NCI-H524 treated with DMSO at 0.1 percent for 48 hours (cell line): ENCODE data around the gene THRAP3.
"Not testable (repeated sequence)": the region's sequence is repeated elsewhere in the genome, so short reads cannot be mapped to it uniquely, and the experiment has no call there.

ENCODE experiments used
- DNase-seq: peaks from one replicate; lab custom pipeline; 2025; lab: John Stamatoyannopoulos, UW

THRAP3 gene, protein sequence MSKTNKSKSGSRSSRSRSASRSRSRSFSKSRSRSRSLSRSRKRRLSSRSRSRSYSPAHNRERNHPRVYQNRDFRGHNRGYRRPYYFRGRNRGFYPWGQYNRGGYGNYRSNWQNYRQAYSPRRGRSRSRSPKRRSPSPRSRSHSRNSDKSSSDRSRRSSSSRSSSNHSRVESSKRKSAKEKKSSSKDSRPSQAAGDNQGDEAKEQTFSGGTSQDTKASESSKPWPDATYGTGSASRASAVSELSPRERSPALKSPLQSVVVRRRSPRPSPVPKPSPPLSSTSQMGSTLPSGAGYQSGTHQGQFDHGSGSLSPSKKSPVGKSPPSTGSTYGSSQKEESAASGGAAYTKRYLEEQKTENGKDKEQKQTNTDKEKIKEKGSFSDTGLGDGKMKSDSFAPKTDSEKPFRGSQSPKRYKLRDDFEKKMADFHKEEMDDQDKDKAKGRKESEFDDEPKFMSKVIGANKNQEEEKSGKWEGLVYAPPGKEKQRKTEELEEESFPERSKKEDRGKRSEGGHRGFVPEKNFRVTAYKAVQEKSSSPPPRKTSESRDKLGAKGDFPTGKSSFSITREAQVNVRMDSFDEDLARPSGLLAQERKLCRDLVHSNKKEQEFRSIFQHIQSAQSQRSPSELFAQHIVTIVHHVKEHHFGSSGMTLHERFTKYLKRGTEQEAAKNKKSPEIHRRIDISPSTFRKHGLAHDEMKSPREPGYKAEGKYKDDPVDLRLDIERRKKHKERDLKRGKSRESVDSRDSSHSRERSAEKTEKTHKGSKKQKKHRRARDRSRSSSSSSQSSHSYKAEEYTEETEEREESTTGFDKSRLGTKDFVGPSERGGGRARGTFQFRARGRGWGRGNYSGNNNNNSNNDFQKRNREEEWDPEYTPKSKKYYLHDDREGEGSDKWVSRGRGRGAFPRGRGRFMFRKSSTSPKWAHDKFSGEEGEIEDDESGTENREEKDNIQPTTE

DNA sequence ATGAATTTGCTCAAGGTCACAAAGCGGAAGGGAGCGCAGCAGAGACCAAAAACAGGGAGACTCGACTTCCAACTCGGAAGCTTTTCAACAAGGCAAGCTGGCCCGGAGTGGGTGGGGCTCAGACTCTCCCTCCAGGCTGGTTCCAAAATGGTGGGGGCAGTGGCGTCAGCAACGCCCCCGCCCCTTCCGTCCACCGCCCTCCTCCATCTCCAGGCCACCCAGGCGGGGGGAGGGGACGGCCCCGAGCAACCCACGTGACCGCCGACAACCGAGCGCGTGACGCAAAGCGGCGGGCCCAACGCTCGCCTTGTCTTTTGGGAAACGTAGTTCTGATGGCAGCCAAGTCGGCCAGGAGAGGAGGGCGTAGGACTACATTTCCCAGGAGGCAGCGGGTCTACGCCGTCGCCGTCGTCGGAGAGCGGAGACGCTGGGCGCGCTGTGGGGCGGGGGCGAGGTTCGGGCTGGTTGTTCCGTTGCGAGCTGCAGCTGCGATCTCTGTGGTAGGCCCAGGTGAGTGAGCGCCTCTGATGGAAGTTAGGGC lies at the start of gene THRAP3:
TSS of gene THRAP3 (plus strand) at position 448 of the 541 bp plus-strand sequence. CDS start 58,121 bp downstream, outside the sequence.
- DNase-seq: peak; percentile 90

DNA sequence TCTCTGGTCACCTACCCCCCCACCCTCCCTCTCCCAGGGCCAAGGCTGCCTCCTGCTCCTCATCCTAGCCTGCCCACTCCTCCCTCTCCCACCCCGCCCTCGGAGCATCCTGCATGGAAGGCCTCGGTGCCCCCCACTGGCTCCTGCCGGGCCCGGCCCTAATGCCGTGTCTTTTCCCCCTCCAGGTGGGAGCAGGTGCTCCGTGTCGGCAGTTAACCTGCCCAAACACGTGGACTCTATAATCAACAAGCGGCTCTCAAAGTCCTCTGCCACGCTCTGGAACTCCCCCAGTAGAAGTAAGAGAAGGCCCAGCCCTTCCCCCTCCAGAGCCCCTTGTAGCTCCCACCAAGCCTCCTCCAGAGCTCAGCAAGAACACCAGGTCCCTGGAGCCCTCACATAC lies 49.5 kb upstream of the THRAP3 start:
- no peak for DNase-seq

DNA sequence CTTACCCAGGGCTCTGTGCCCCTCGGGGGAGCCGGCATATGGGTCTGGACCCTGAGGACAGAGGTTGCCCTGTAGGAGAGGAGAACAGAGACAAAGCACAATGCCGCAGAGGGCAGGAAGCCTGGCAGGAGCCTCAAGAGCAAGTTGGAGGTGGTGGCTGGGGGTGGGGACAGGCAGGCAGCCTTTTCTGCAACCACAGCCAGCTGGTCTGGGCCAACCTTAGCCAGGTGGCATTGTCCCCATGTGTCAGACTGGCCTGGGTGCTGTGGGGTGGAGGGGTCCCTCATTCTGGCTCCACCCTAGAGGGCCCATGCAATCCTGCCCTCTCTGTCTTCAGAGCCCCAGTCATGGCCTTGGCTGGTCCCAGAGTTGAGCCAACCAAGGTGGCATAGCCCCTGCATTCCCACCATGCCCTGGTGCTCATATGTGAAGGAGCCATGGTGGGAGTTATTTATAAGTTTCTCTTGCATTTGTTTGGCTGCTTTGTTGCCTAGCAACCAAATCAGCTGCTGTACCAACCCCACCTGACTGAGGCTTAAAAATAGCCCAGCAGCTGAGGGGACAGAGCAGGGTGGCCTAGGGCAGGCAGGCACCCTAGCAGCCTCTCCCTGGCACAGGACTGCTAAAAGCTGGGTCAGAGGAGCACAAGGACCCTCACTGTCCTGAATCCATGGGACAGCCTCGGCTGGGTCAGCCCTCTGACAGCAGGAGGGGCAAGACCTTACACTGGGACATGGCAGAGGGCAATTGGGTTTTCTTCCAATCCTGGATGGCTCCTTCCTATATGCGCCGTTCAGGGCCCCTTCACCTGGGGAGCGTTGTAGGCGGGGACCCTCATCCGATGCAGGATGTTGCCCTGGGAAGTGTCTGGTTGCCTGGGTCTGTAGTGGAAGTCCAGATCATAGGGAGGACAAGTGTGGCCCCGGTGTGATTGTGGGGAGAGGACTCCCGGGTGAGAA lies 48.8 kb upstream of the THRAP3 start:
- DNase-seq: no peak

DNA sequence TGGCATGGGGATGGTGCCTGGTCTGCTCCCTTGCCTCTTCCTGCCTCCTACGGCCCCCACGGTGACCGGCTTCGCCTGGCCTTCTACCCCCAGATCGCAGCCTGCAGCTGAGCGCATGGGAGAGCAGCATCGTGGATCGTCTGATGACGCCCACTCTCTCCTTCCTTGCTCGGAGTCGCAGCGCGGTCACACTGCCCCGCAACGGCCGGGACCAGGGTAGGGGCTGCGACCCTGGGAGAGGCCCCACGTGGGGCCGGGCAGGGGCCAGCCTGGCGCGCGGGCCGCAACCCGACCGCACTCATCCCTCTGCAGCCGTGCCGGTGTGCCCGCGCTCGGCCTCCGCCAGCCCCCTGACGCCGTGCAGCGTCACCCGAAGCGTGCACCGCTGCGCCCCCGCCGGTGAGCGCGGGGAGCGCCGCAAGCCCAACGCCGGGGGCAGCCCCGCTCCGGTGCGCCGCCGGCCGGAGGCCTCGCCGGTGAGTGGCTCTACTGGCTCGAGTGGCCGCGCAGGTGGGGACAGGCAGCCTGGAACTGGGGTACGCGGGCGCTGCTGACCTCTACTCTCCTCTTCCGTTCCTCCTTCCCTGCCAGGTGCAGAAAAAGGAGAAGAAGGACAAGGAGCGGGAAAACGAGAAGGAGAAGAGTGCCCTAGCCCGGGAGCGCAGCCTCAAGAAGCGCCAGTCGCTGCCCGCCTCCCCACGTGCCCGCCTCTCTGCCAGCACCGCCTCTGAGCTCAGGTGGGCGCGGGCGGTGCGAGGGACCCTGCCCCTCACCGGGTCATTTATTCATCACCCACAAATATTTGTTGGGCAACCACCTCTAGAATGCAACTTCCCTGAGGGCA lies 47.9 kb upstream of the THRAP3 start:
- DNase-seq: no peak

DNA sequence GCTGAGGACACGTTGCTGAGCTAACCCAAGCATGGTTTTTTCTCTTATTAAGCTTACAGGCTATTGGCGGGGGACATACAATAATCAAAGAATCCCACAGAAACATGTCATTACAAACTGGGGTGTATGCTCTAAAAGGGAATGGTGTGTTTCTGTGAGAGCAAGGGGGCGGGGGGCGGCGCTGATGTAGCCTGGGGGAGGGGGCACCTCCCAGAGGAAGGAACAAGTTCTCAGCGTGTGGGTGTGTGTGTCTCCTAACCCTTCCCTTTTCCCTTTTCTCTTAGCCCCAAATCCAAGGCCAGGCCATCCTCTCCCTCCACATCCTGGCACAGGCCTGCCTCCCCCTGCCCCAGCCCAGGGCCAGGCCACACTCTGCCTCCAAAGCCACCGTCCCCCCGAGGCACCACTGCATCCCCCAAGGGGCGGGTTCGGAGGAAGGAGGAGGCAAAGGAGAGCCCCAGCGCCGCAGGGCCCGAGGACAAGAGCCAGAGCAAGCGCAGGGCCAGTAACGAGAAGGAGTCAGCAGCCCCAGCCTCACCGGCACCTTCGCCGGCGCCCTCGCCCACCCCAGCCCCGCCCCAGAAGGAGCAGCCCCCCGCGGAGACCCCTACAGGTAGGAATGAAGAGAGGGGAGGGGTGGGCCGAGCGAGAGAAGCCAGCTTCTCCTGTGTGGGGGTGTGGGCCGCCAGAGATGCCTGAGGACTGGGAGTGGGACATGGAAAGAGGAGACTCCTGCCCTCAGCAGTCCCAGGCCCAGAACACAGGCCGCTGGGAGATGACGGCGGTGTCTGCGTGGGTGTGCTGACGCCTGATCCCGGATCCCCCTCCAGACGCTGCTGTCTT lies 46.4 kb upstream of the THRAP3 start:
- DNase-seq: no peak

DNA sequence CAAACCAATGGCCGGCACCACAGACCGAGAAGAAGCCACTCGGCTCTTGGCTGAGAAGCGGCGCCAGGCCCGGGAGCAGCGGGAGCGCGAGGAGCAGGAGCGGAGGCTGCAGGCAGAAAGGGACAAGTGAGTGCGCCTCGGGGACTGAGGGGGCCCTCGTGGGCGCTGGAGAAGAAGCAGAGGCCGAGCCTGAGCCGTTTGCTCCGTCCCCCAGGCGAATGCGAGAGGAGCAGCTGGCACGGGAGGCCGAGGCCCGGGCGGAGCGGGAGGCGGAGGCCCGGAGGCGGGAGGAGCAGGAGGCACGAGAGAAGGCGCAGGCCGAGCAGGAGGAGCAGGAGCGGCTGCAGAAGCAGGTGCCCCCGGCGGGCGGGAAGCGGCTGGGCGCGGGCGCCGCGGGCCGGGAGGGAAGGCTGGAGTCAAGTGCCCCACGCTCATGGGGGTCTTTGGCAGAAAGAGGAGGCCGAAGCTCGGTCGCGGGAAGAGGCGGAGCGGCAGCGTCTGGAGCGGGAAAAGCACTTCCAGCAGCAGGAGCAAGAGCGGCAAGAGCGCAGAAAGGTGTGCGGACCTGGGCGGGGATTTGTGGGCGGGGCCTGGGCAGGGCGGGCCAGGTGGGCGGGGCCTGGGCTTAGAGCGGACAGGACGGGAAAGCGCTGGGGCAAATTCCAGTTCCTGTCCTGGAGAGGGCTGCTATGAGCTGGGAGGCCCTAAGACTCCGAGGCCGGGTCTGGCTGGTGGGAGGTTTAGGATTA lies 45.6 kb upstream of the THRAP3 start:
- DNase-seq: no peak

DNA sequence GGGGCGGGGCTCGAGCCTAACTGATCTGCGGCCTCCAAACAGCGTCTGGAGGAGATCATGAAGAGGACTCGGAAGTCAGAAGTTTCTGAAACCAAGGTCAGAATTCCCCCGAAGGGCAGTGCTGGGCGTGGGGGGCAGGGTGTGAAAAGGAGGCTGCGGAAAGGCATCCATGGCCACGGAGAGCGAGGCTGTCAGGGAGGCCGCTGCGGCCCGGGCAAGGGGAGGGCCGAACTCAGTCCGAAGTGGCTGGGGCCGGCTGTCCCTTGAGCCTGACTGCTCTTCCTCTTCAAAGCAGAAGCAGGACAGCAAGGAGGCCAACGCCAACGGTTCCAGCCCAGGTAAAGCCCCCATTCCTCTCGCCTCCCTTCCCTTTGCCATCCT lies 45.0 kb upstream of the THRAP3 start:
- DNase-seq: no peak

DNA sequence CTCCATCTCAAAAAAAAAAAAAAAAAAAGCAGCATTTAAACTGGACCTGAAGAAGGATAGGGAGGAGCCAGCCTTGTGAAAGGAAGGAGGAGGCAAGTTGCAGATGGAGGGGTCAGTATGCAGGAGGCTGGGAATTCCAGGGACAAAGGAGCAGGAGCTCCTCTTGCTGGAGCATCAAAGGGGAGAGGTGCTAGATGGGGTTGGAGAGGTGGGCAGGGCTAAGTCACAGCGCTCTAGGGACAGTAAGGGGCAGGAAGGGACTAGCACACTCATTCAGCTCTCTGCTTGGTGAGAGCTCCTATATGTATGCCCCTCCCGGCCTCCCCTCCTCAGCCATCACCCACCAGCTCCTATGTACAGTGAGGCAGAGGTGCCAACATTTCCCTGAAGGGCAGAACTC lies 41.5 kb upstream of the THRAP3 start:
- DNase-seq: no peak

DNA sequence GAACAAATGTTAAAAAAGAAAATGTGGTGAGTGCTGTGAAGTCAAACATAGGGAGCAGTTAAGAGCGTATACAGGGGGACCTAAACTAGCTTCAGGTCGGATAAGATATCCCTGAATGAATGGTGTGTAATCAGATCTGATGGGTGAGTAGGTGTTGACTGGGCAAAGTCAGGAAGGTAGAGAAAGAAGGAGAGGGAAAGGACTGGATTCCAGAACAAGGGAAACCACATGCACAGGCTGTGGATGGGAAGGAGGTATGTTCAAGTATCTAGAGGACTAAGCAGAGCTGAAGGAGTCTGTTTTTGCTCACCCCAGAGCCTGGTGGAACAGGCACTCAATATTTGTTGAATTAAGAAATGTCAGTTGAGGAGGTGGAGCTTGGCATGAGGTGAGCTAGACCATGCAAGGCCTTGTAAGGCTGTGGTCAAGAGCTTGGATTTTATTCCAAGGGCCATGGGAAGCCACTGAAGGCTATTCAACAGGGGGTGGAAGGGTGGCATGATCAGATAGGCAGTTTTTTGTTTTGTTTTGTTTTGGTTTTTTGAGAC lies 40.9 kb upstream of the THRAP3 start:
- no peak for DNase-seq

DNA sequence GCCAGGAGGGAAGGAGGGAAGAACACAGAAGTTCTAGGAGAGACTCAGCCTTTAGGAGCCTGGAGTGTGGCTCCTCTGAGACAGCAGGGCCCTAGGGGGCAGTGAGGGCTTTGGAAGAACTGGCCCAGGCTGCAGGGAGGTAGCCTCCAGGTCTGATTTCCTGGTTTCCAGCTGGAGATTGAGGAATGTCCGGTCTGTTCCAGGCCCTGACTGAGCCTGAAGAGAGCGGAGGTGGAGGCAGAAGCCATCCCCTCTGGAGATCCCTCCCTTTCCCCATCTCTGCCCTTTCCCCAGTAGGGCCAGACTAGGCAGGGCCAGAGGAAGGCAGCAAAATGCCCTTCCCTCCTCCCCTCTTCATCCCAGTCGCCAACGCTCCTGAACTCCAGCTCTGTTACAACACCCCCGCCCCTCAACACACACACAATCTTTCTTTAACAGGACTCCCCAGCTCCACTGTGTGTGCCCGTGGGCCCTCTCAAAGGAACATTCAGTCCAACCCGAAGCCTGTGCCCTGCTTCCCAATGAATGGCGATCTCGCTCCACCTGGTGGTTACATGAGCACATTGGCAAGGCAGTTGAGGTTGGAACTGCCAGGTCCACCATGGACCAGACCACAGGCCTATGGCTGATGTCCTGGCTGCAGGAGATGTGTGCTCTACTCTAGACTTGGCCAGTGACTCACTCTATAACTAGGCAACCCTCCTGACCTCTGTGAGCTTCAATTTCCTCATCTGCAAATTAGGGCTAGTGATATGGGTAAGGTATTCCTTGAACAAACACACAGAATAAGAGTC lies 36.2 kb upstream of the THRAP3 start:
- no peak for DNase-seq

DNA sequence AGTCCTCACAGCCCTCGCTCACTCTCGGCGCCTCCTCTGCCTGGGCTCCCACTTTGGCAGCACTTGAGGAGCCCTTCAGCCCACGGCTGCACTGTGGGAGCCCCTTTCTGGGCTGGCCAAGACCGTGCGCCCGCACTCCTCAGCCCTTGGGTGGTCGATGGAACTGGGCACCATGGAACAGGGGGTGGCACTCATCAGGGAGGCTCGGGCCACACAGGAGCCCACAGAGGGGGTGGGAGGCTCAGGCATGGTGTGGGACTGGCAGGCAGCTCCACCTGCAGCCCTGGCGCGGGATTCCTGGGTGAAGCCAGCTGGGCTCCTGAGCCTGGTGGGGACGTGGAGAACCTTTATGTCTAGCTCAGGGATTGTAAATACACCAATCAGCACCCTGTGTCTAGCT lies 27.4 kb upstream of the THRAP3 start:
- DNase-seq: not testable (repeated sequence)

DNA sequence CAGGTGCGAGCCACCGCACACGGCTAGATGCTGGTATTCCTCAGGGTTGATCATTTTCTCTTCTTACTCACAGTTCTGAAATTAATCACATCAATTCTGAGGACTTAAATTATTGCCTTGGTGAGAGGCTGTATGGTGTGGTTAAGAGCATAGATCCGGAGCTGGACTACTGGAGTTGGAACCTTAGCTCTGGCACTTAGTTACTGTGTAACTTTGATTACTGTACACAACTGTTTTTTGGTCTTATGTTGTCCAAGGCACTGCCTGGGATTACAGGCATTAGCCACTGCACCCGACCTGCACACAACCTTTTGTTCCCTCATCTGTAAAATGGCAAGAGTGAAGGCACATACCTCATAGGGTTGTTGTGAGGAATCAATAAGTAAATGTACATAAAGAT lies 25.6 kb upstream of the THRAP3 start:
- no peak for DNase-seq

DNA sequence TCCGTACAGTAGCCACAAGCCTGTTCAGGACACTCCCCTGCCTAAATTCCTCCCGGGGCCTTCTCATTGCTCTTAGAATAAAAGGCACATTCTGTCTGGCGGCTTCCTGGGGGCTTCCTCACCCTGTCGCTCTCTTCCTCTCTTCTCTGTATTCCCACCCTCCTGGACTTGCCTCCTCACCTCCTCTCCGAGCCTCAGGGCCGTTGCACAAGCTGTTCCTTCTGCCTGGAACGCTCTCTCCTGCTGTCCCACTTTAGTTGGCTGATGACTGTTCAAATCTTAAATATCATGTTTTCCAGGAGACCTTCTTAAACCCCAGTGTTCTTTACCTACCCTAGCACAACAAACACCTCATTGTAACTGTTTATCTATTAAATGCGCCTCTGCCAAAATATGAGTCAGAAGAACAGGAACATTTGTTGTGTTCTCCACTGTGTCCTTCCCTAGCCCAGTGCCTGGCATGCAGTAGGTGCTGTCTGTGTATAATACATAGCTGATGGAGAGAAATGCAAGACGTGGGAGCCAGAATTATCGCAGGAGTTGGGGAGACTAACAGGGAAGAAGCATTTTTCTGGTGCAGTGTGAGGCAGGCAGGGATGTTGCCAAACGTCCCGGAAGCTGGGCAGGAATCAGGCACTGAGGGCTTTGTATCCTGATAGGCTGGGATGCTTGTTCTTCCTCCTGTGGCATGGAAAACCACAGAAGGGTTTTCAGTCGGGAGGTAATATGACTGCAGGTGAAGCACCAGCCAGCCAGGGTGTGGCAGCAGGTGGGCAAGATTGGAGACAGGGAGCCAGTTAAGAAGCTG lies 24.1 kb upstream of the THRAP3 start:
- DNase-seq: no peak

DNA sequence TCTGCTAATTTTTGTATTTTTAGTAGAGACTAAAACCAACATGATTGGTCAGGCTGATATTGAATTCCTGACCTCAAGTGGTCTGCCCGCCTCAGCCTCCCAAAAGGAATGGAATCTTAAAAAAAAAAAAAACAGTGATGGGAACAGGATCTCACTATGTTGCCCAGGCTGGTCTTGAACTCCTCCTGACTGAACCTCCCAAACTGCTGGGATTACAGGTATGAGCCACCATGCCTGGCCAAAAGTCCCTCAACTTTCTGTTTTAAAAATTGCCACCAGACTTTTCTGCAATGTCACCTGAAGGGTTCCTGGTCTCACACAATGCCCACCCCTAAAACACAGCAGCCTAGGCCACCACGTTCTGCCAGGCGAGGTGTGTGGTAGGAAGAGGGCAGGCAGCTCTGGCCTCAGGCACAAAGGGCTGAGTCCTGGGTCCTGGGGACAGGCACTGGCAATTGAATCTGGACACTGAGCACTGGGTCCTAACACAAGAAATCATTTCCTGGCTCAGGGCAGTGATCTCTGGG lies 21.2 kb upstream of the THRAP3 start:
- DNase-seq: no peak

DNA sequence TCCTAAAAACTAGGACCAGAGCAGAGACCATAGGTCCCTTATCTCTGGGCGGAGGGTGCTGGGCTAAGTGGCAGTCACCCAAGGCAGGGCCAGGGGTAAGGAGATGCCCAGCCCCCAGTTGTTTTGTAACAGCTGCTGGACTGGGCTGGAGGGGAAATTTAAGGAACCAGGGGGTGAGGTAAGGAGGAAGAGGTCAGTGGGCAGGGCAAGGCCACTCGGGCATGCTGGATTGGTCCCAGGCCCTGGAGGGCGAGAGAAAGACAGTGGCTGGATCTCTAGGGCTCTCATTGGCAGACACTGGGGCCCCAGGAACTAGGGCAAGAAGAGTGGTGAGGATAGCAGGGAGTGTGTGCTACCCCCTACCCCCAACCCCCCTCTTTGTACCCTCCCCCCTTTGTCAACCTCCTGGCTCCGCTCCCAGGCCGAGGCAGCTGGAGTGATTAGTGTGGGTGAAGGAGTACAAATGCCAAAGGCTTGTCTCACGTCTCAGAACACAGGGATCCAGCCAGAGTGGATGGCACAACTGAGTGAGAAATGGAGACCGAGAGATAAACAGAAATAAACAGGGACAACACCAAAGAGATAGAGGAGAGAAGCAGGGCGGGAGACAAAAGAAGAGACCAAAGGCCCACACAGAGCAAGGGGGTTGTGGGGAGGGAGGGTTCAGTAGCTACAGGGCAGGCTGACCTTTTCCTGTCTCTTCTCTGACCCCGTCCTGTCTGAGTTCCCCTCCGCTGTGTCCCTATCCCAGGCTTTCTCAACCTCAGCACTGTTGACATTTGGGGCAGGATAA lies 20.5 kb upstream of the THRAP3 start:
- no peak for DNase-seq

DNA sequence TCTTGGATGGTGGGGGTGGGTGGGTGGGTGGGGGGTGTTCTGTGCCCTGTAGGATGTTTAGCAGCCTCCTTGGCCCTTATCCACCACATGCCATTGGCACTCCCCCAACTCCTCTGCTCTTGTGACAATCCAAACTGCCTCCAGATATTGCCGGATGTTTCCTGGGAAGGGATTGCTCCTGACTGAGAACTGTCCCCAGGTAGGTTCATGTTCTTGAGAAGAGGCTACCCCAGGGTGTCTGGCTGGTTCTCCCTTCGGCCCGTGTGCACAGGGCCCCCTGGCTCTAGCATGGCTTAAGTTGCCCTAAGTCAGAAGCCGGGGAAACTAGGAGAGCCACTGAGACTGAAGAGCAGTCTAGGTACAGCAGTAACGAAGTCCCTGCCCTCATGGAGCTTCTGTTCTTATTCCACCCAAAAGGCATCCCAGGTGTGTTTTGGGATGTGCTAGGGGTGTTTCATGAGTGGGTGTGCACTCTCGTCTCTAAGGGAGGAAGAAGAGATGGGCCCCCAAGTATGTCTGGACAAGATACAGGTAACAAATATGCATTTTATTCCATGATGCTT lies 19.8 kb upstream of the THRAP3 start:
- DNase-seq: no peak
